Smooth muscle cell (in vitro differentiated cells): ENCODE measurements around the gene CD209. TPM values are rescaled to one million over a fixed set of nuclear protein-coding genes. Genes with fewer than 3 reads are reported as not detected.

Source experiments
- DNase-seq: peaks from one replicate; lab custom pipeline; 2025; ENCODE audit not compliant: unreplicated experiment; lab: John Stamatoyannopoulos, UW
- H2AFZ ChIP-seq: fragments of 200-600 bp; sonication (generic); 2 replicates; pipeline ENCODE4 v1.6.0; 2016; ENCODE audit warnings: antibody characterized with exemption, low read depth, mild to moderate bottlenecking
- H3F3A ChIP-seq: fragments of 200-600 bp; sonication (generic); 2 replicates; pipeline ENCODE4 v1.6.0; 2017; ENCODE audit warnings: antibody characterized with exemption, low read depth
- H3K27ac ChIP-seq: fragments of 200-600 bp; sonication (generic); 2 replicates; pipeline ENCODE4 v1.5.1; 2016; ENCODE audit warnings: low read depth, mild to moderate bottlenecking
- H3K27me3 ChIP-seq: fragments of 200-600 bp; sonication (generic); 2 replicates; pipeline ENCODE4 v1.6.1; 2016; ENCODE audit warnings: low read depth, mild to moderate bottlenecking
- H3K36me3 ChIP-seq: fragments of 200-600 bp; sonication (generic); 2 replicates; pipeline ENCODE4 v1.5.1; 2016; ENCODE audit warnings: low read depth
- H3K4me1 ChIP-seq: fragments of 200-600 bp; sonication (generic); 2 replicates; pipeline ENCODE4 v1.5.1; 2016; ENCODE audit warnings: low read depth
- H3K4me2 ChIP-seq: fragments of 200-600 bp; sonication (generic); 2 replicates; pipeline ENCODE4 v1.6.0; 2016; ENCODE audit warnings: mild to moderate bottlenecking
- H3K4me3 ChIP-seq: fragments of 200-600 bp; sonication (generic); 2 replicates; pipeline ENCODE4 v1.5.1; 2016; ENCODE audit warnings: mild to moderate bottlenecking
- H3K79me2 ChIP-seq: fragments of 200-600 bp; sonication (generic); 2 replicates; pipeline ENCODE4 v1.6.0; 2016; ENCODE audit warnings: low read depth, mild to moderate bottlenecking
- H3K9ac ChIP-seq: fragments of 200-600 bp; sonication (generic); 2 replicates; pipeline ENCODE4 v1.6.0; 2016; ENCODE audit warnings: low read depth
- H3K9me3 ChIP-seq: fragments of 200-600 bp; sonication (generic); replicated peaks from 2 replicates; pipeline ENCODE4 v1.5.1; 2016; ENCODE audit warnings: low read depth
- H4K20me1 ChIP-seq: fragments of 200-600 bp; sonication (generic); 2 replicates; pipeline ENCODE4 v1.6.0; 2016; ENCODE audit warnings: low read depth
- WGBS: methylation state at CpG from one replicate; pipeline ENCODE4 v1.1.7; 2016; ENCODE audit warnings: low lambda C conversion rate; 5-methylcytosine and 5-hydroxymethylcytosine counted together
- polyA plus RNA-seq: library from polyadenylated mRNA; unstranded; fragments of >200 nt; fragmentation: Nextera tagmentation; extraction: Ambion mirVana; gene quantifications from 2 replicates; pipeline ENCODE4 v1.2.1, GENCODE V29; 2016
- total RNA-seq: library from RNA; depleted of rRNA; stranded (reverse); fragments of >200 nt; gene quantifications from 2 replicates; pipeline ENCODE4 v1.2.3, GENCODE V29; 2014
- TF ChIP-seq, protein P1 (sequence below): fragments of 200-600 bp; sonication (generic); IDR thresholded peaks from 2 replicates; pipeline ENCODE4 v1.5.1; 2017; ENCODE audit warnings: borderline replicate concordance, mild to moderate bottlenecking, antibody characterized with exemption; ENCODE audit not compliant: insufficient read depth, poor library complexity, severe bottlenecking

The CD209 gene
- total and polyA plus RNA-seq, 2 experiments from 2014 or later: not detected

DNA sequence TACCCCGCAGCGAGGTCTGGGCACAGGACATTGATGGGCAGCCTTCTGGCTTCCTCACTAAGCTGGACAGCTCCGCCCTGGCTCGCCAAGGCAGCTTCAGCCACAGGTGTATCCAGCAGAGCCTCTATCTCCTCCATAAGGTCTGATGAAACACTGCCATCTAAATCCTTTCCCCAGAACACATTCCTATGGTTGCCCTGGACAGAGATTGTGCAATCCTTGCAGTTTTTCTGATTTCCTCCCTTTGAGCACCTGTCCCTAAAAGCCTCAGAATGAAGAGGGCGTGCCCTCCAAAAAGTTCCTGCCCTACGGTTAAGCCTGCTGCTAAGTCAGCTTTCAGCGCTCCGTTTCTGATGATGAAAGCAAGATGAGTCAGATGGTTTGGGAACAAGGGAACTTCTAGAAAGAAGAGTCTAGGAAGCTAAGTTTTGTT, 36.7 kb upstream of the CD209 start:
- WGBS: 21% methylated on average over 8 of the region's 8 CpGs
- H3K4me2 ChIP-seq: no peak overlapping the region
- no peak overlapping the region for H3K9ac ChIP-seq
- TF ChIP-seq, protein P1, sequence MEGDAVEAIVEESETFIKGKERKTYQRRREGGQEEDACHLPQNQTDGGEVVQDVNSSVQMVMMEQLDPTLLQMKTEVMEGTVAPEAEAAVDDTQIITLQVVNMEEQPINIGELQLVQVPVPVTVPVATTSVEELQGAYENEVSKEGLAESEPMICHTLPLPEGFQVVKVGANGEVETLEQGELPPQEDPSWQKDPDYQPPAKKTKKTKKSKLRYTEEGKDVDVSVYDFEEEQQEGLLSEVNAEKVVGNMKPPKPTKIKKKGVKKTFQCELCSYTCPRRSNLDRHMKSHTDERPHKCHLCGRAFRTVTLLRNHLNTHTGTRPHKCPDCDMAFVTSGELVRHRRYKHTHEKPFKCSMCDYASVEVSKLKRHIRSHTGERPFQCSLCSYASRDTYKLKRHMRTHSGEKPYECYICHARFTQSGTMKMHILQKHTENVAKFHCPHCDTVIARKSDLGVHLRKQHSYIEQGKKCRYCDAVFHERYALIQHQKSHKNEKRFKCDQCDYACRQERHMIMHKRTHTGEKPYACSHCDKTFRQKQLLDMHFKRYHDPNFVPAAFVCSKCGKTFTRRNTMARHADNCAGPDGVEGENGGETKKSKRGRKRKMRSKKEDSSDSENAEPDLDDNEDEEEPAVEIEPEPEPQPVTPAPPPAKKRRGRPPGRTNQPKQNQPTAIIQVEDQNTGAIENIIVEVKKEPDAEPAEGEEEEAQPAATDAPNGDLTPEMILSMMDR: no peak
- H3K4me1 ChIP-seq: no peaks in the 10 kb centered on the region
- no peaks in the 10 kb centered on the region for H3K79me2 ChIP-seq
- DNase-seq: no peak
- peaks cover 32% of the 10 kb centered on the region for H3K27me3 ChIP-seq
- H3K4me3 ChIP-seq: no peak overlapping the region
- H4K20me1 ChIP-seq: no peaks in the 10 kb centered on the region
- H3K27ac ChIP-seq: no peak overlapping the region
- H3K36me3 ChIP-seq: no peaks in the 10 kb centered on the region
- H3K9me3 ChIP-seq: no peaks in the 10 kb centered on the region
- no peak overlapping the region for H2AFZ ChIP-seq
- H3F3A ChIP-seq: peaks cover 3% of the 10 kb centered on the region

DNA sequence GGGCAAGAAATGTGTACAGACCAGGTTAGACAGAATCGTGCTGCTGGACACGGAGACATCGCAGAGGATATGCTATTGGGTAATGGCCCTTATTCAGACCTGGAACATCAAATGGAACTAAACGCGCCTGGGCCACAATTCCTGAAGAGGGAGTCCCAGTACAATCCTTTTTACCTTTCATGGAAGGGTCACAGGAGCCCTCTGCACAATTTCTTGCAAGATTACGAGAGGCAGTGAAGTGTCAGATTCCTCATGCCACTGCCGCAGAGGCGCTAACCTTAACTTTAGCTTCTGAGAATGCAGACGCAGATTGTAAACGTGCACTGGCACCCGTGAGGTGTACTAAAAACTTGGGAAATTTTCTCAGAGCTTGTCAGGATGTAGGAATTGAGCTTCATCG, 33.8 kb upstream of the CD209 start:
- Histone ChIP-seq H3K36me3 (no peaks in the 10 kb centered on the region), H3K4me2 (no peak overlapping the region), H3K4me1 (no peaks in the 10 kb centered on the region), H3F3A (peaks cover 3% of the 10 kb centered on the region), H2AFZ (no peak overlapping the region), H3K4me3 (no peak overlapping the region), H4K20me1 (no peaks in the 10 kb centered on the region), H3K27me3 (peaks cover 14% of the 10 kb centered on the region), H3K9me3 (no peaks in the 10 kb centered on the region), H3K27ac (no peak overlapping the region), H3K79me2 (no peaks in the 10 kb centered on the region), H3K9ac (no peak overlapping the region)
- DNase-seq: no peak
- TF ChIP-seq, protein P1: no peak
- 56% methylated on average over 12 of the region's 12 CpGs for WGBS

- no peak overlapping the region for H3K4me2 ChIP-seq
- H3K9me3 ChIP-seq: no peaks in the 10 kb centered on the region
- H3F3A ChIP-seq: peaks cover 3% of the 10 kb centered on the region
- TF ChIP-seq, protein P1: no peak
- no peak overlapping the region for H3K9ac ChIP-seq
- no peak overlapping the region for H3K4me3 ChIP-seq
- H3K36me3 ChIP-seq: no peaks in the 10 kb centered on the region
- no peaks in the 10 kb centered on the region for H3K79me2 ChIP-seq
- no peak overlapping the region for H3K27ac ChIP-seq
- H3K27me3 ChIP-seq: peaks cover 18% of the 10 kb centered on the region
- 82% methylated on average over 26 of the region's 26 CpGs for WGBS
- H4K20me1 ChIP-seq: no peaks in the 10 kb centered on the region
- DNase-seq: no peak
- H2AFZ ChIP-seq: no peak overlapping the region
- no peaks in the 10 kb centered on the region for H3K4me1 ChIP-seq
Observed at GRCh38 chr19:7779631-7780486, 32.5 kb upstream of the CD209 start.
